ENCODE results near the gene ATP1A4.

The ATP1A4 gene

GRCh38 chr1:160143695-160144094, 7.7 kb upstream of the ATP1A4 start:
- TF ChIP-seq REST (IDR thresholded peaks at IDR 0.05; ENCODE audit: insufficient read depth in 1 of 2, low read depth in 2 of 2, low read length in 2 of 2) (no peak), SIN3A (IDR thresholded peaks at IDR 0.05; ENCODE audit: borderline replicate concordance, insufficient read depth, low read length) (no peak), FOXP2 (optimal IDR thresholded peaks at IDR 0.05; ENCODE audit: borderline replicate concordance, extremely low read depth, extremely low read length, insufficient read depth) (no peak), TAF1 (IDR thresholded peaks at IDR 0.05; ENCODE audit: borderline replicate concordance, insufficient read depth, low read length) (no peak), POLR2AphosphoS5 (IDR thresholded peaks at IDR 0.05; ENCODE audit: low read depth, low read length) (no peak)

- no peak for TF ChIP-seq POLR2AphosphoS5 (IDR thresholded peaks at IDR 0.05; ENCODE audit: low read depth, low read length)
- TF ChIP-seq SIN3A (IDR thresholded peaks at IDR 0.05; ENCODE audit: borderline replicate concordance, insufficient read depth, low read length): no peak
- TF ChIP-seq REST (IDR thresholded peaks at IDR 0.05; ENCODE audit: insufficient read depth in 1 of 2, low read depth in 2 of 2, low read length in 2 of 2): no peak
- no peak for TF ChIP-seq FOXP2 (optimal IDR thresholded peaks at IDR 0.05; ENCODE audit: borderline replicate concordance, extremely low read depth, extremely low read length, insufficient read depth)
- no peak for TF ChIP-seq TAF1 (IDR thresholded peaks at IDR 0.05; ENCODE audit: borderline replicate concordance, insufficient read depth, low read length)
Measured at GRCh38 chr1:160144921-160145320, 6.5 kb upstream of the ATP1A4 start.

- TF ChIP-seq SIN3A (IDR thresholded peaks at IDR 0.05; ENCODE audit: borderline replicate concordance, insufficient read depth, low read length) (no peak), REST (IDR thresholded peaks at IDR 0.05; ENCODE audit: insufficient read depth in 1 of 2, low read depth in 2 of 2, low read length in 2 of 2) (no peak), POLR2AphosphoS5 (IDR thresholded peaks at IDR 0.05; ENCODE audit: low read depth, low read length) (no peak), FOXP2 (optimal IDR thresholded peaks at IDR 0.05; ENCODE audit: borderline replicate concordance, extremely low read depth, extremely low read length, insufficient read depth) (no peak), TAF1 (IDR thresholded peaks at IDR 0.05; ENCODE audit: borderline replicate concordance, insufficient read depth, low read length) (no peak)
Measured at GRCh38 chr1:160146107-160146506, 5.3 kb upstream of the ATP1A4 start.

- no peak for TF ChIP-seq FOXP2 (optimal IDR thresholded peaks at IDR 0.05; ENCODE audit: borderline replicate concordance, extremely low read depth, extremely low read length, insufficient read depth)
- no peak for TF ChIP-seq TAF1 (IDR thresholded peaks at IDR 0.05; ENCODE audit: borderline replicate concordance, insufficient read depth, low read length)
- no peak for TF ChIP-seq POLR2AphosphoS5 (IDR thresholded peaks at IDR 0.05; ENCODE audit: low read depth, low read length)
- no peak for TF ChIP-seq REST (IDR thresholded peaks at IDR 0.05; ENCODE audit: insufficient read depth in 1 of 2, low read depth in 2 of 2, low read length in 2 of 2)
- no peak for TF ChIP-seq SIN3A (IDR thresholded peaks at IDR 0.05; ENCODE audit: borderline replicate concordance, insufficient read depth, low read length)
Measured at GRCh38 chr1:160148121-160148520, 3.3 kb upstream of the ATP1A4 start.

- TF ChIP-seq POLR2AphosphoS5 (IDR thresholded peaks at IDR 0.05; ENCODE audit: low read depth, low read length) (no peak), FOXP2 (optimal IDR thresholded peaks at IDR 0.05; ENCODE audit: borderline replicate concordance, extremely low read depth, extremely low read length, insufficient read depth) (no peak), SIN3A (IDR thresholded peaks at IDR 0.05; ENCODE audit: borderline replicate concordance, insufficient read depth, low read length) (no peak), REST (IDR thresholded peaks at IDR 0.05; ENCODE audit: insufficient read depth in 1 of 2, low read depth in 2 of 2, low read length in 2 of 2) (no peak), TAF1 (IDR thresholded peaks at IDR 0.05; ENCODE audit: borderline replicate concordance, insufficient read depth, low read length) (no peak)
Measured at GRCh38 chr1:160149233-160149632, 2.2 kb upstream of the ATP1A4 start.
